HG03108 (cell line): ENCODE results near the gene DERL3.

Experiments used
- ATAC-seq: cut with Tn5 transposase; IDR thresholded peaks from one replicate; pipeline ENCODE4 v1.9.1; 2021; ENCODE audit warnings: moderate library complexity; ENCODE audit not compliant: unreplicated experiment

Gene DERL3

GRCh38 chr22:23806837-23807236, 32.0 kb downstream of the DERL3 start:
- no peak for ATAC-seq

- no peak for ATAC-seq
Measured at GRCh38 chr22:23804781-23805291, 34.0 kb downstream of the DERL3 start.

DNA sequence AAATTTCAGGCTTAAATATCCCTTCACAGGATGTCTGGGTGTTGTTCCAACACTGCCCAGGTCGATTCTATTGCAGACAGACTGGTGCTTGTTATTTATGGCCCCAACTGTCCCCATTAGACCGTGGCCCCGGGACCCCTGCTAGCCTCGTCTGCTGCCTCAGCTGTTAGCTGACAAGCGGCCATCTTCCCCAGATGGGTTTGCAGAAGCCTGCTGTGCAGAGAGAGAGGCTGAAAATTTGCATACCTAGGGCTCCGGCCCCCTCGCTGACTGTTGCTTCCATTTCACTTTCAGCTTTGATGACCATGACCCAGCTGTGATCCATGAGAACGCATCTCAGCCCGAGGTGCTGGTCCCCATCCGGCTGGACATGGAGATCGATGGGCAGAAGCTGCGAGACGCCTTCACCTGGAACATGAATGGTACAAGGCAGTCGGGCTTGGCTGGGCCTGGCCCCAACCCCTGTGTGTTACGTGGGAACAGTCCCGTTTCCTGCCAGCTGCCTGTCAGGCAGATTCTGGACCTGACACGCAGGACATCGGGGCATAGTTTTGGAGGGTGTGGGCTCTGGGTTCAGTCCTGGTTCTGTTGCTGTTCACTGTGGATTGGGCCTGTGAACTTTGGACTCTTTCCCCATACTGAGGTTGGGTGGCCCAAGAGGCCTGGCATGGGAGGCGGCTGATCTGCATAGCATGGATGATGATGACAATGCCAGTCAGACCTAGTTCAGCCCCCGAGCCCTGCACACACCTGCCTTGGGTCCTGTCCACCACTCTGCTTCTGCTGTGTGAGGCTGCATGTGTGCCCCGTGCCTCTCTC, 35.6 kb downstream of the DERL3 start:
- no peak for ATAC-seq

GRCh38 chr22:23801886-23802377, 36.9 kb downstream of the DERL3 start:
- ATAC-seq: no peak

DNA sequence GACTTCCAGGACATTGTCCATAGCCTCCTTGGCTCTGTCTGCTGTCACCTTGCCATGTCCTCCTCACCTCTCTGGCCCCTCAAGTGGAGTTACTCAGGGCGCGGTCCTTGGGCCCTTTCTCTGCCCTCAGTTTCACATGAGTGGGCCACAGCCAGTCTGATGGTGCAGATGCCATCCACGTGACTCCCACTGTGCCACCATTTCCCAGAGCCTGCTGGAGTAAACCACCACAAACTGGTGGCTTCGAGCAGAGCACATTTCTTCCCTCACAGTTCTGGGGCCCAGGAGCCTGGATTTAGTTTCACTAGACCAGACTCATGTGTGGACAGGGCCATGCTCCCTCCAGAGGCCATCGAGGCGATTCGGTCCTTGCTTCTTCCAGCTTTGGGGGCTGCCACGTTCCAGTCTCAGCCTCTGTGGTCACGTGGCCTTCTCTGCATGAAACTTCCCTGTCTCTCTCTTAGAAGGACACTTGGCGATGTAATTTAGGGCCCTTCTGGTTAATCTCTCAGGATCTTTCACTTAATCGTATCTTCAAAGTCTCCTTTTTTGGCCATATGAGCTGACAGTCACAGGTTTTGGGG, 37.5 kb downstream of the DERL3 start:
- no peak for ATAC-seq

GRCh38 chr22:23800297-23801237, 38.2 kb downstream of the DERL3 start:
- peak; percentile 73 for ATAC-seq

GRCh38 chr22:23796461-23796860, 42.3 kb downstream of the DERL3 start:
- no peak for ATAC-seq

GRCh38 chr22:23793326-23793725, 45.5 kb downstream of the DERL3 start:
- no peak for ATAC-seq

GRCh38 chr22:23791738-23792645, 46.8 kb downstream of the DERL3 start:
- ATAC-seq: no peak

DNA sequence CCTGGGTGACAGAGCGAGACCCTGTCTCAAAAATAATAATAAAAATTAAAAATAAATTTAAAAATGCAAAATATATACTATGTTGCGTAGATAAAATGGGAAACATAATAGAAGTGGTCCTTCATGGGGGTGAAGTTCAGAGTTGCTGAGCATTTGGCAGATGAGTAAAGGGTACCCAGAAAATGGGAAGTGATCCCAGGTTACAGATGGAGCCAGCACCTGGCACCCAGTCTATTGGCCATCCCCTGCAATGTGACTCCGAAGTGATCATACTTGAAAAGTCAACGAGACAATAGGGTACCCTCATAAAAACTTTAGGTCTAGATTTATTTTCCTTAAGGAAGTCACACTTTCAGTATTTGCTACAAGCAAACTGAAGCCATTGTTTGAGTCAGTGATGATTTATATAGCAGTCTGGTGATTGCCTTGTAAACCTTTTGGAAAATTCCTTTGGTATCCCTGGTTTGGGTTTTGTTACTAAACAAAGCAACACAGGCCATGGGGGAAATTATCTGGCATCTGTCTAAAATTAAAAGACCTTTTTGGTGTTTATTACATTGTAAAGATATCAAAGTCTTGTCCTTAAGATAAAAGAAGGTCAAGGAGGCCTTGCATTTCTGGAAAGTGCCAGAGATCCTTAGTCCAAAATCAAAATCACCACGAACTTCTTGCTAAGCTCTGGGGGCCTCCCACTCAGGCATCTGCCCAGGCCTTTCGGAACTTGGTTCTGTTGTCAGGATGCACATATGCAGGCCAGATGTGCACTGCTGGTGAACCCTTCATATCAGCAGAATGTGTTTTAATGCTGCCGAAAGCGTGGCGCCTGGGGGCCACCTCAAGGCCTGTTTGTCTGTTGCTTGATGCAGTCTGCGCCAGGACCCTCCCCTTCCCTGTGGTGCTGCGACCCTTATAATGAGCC, 47.7 kb downstream of the DERL3 start:
- ATAC-seq: no peak

DNA sequence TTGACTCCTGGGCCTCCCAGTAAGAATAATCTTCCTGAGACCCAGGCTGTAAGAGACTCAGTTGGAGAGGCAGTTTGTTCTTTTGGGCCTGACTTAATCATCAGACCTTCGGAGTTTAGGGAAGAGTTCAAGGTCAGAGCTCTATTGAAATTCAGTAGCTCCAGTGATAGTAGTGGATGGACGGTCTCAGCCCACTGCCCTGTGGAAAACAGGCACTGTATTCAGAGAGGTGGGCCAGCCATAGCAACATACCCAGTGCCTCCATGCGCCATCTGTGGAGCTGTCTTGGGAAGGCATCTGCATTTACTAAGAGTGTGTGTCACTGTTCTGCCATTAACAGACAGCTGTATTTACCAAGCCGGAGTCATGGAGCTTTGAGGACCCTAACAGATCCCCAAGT, 49.2 kb downstream of the DERL3 start:
- ATAC-seq: no peak

GRCh38 chr22:23789121-23789520, 49.7 kb downstream of the DERL3 start:
- ATAC-seq: no peak

DNA sequence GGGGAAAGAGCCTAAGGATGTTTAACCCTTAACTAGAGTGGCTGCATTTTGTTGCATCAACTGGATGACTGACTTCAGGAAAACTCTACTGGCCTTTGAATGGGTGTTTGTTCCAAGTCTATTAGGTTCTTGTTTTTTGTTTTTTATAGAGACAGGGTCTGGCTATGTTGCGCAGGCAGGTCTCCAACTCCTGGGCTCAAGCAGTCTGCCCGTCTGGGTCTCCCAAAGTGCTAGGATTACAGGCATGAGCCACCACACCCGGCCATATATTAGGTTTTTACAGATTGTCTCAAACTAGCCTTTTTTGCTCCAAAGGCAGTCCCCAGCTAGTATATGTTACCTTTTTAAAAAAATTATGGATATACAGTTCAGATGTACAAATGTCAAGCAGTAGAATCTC, 50.9 kb downstream of the DERL3 start:
- no peak for ATAC-seq

DNA sequence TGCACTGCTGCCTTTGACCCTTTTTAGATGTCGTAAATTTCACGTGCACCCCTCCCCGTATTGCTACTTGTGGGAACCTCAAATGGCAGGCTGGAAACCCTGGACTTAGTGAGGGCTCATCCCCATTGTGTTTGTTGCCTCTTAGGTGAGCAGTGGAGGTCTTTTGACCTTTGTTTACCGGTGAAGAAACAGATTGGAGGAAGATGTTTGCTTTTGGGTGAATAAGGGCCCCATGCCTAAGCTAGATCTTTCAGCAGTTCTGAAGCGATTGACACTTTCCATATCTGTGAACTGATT, 51.3 kb downstream of the DERL3 start:
- no peak for ATAC-seq

GRCh38 chr22:23786752-23787599, 51.8 kb downstream of the DERL3 start, which contains the start of gene SMARCB1:
SMARCB1 (plus strand) TSS chr22:23786966; CDS start chr22:23787170, 204 bp downstream.
- peak; percentile 59 for ATAC-seq

DNA sequence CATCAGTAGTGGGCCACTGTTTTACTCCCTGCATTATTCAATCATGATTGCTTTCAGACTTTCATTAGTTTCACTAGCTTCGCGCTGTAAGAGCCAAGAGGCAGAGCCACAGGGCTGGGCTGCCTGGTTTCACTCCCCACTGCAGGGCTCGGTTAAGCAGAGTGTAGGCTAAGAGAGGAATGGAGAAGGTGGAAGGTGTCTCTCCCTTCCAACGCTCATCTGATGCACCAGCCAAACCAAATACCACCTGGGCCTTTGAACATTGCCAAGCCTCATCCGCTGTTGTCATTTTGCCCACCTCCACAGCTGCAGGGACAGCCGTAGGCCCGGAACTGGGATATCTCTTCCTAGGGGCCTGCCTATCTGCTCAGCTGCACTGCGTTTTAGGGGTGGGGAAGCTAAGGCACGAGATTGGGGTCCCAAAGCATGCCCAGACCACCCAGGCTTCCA, 52.5 kb downstream of the DERL3 start:
- no peak for ATAC-seq
